Measurements from ENCODE around the gene IKZF3.

DNA sequence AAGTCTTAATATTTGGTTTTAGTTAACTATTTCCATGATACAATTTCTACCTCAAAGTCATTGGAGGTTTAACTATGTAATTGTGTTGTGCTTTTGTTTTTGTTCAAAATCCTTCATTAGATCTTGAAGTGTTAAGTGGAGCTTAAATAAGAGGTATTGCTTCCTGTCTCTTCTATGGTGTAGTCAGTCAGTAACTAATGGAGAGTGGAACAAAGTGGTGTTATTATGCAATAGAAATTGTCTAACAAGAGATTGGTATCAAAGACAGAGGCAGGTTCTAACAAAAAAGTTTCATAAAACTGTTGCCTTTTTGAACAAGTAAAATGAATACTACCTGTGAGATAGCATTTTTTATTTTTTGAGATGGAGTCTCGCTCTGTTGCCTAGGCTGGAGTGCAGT, 81.1 kb downstream of the IKZF3 start:
- TF ChIP-seq RAD21 (conservative IDR thresholded peaks at IDR 0.05) (no peak), POLR2AphosphoS5 (IDR thresholded peaks at IDR 0.05) (no peak), MXI1 (conservative IDR thresholded peaks at IDR 0.05; ENCODE audit: poor library complexity, severe bottlenecking) (no peak), EP300 (conservative IDR thresholded peaks at IDR 0.05; ENCODE audit: poor library complexity, severe bottlenecking) (no peak)
- TF ChIP-seq, protein P1, sequence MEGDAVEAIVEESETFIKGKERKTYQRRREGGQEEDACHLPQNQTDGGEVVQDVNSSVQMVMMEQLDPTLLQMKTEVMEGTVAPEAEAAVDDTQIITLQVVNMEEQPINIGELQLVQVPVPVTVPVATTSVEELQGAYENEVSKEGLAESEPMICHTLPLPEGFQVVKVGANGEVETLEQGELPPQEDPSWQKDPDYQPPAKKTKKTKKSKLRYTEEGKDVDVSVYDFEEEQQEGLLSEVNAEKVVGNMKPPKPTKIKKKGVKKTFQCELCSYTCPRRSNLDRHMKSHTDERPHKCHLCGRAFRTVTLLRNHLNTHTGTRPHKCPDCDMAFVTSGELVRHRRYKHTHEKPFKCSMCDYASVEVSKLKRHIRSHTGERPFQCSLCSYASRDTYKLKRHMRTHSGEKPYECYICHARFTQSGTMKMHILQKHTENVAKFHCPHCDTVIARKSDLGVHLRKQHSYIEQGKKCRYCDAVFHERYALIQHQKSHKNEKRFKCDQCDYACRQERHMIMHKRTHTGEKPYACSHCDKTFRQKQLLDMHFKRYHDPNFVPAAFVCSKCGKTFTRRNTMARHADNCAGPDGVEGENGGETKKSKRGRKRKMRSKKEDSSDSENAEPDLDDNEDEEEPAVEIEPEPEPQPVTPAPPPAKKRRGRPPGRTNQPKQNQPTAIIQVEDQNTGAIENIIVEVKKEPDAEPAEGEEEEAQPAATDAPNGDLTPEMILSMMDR (IDR thresholded peaks at IDR 0.05; ENCODE audit: poor library complexity, severe bottlenecking) = no peak

Data from neural cell (in vitro differentiated cells).